WTC11 (cell line): ENCODE measurements around the gene PLA2G4F.

Source experiments
- CBFB ChIP-seq: sonication (generic); formaldehyde crosslinking; IDR thresholded peaks from 2 replicates; pipeline ENCODE4 v1.8.1; 2022; ENCODE audit warnings: mild to moderate bottlenecking, low read depth, missing genetic modification reagents
- ESRRA ChIP-seq: sonication (generic); formaldehyde crosslinking; IDR thresholded peaks from 2 replicates; pipeline ENCODE4 v1.8.1; 2022; ENCODE audit warnings: mild to moderate bottlenecking, missing genetic modification reagents, borderline replicate concordance
- IRF2 ChIP-seq: sonication (generic); formaldehyde crosslinking; IDR thresholded peaks from 2 replicates; pipeline ENCODE4 v1.8.0; 2022; ENCODE audit warnings: low read depth, missing genetic modification reagents, borderline replicate concordance
- JUN ChIP-seq: sonication (generic); formaldehyde crosslinking; IDR thresholded peaks from 2 replicates; pipeline ENCODE4 v1.8.0; 2023; ENCODE audit warnings: mild to moderate bottlenecking, missing genetic modification reagents
- MXD4 ChIP-seq: fragments of 250-450 bp; sonication (Bioruptor Pico); IDR thresholded peaks from 2 replicates; pipeline ENCODE4 v1.8.0; 2021; ENCODE audit warnings: mild to moderate bottlenecking, moderate library complexity, borderline replicate concordance
- SMAD3 ChIP-seq: sonication (generic); formaldehyde crosslinking; IDR thresholded peaks from 2 replicates; pipeline ENCODE4 v1.8.0; 2022; ENCODE audit warnings: missing genetic modification reagents, mild to moderate bottlenecking, borderline replicate concordance
- TF ChIP-seq, protein P1 (sequence below): fragments of 200-600 bp; IDR thresholded peaks from 2 replicates; pipeline ENCODE4 v1.8.0; 2022; ENCODE audit warnings: antibody characterized with exemption
- TF ChIP-seq, protein P2 (sequence below): sonication (generic); formaldehyde crosslinking; IDR thresholded peaks from 2 replicates; pipeline ENCODE4 v1.8.1; 2022; ENCODE audit warnings: low read depth, mild to moderate bottlenecking, moderate library complexity, missing genetic modification reagents, borderline replicate concordance
- TF ChIP-seq, protein P3 (sequence below): sonication (generic); formaldehyde crosslinking; IDR thresholded peaks from 2 replicates; pipeline ENCODE4 v1.8.1; 2023; ENCODE audit warnings: mild to moderate bottlenecking, missing genetic modification reagents, moderate library complexity
- TF ChIP-seq, protein P4 (sequence below): sonication (generic); formaldehyde crosslinking; IDR thresholded peaks from 2 replicates; pipeline ENCODE4 v1.8.0; 2022; ENCODE audit warnings: mild to moderate bottlenecking, missing genetic modification reagents
- TF ChIP-seq, protein P5 (sequence below): sonication (generic); formaldehyde crosslinking; IDR thresholded peaks from 2 replicates; pipeline ENCODE4 v1.8.0; 2022; ENCODE audit warnings: mild to moderate bottlenecking, missing genetic modification reagents
- TF ChIP-seq, protein P6 (sequence below): sonication (generic); formaldehyde crosslinking; IDR thresholded peaks from 2 replicates; pipeline ENCODE4 v1.8.1; 2022; ENCODE audit warnings: low read depth, missing genetic modification reagents, borderline replicate concordance

DNA sequence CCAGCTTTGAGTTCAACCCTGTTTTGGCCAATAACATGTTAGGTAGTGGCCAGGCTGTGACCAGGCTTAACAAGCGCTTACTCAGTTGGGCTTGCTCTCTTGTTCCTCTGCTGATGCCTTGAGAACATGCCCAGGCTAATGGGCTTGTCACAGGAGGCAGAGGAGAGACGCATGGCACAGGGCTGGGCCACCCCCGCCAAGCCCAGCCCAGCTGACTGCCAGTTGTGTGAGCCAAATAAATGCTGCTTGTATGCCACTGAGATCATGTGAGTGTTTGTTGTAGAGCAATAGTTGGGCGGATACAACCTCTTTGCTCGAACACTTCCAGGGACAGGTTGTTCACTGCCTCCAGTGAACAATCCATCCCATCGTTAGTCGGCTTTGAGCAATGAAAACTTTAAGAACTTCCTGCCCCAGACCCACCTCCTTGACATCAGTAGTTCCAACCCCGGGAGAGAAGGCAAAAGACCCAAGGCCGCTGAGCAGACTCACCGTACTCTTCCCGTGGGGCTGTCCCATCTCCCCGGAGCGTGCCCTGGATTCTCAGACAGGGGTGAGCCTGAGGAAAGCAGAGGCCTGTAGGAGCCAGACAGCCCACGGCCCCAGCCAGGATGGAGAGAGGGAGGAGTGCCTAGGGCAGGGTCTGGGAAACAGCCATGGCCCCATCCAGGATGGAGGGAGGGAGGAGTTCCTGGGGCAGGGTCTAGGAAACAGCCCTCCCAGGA, 4.1 kb downstream of the PLA2G4F start:
- TF ChIP-seq, protein P1, sequence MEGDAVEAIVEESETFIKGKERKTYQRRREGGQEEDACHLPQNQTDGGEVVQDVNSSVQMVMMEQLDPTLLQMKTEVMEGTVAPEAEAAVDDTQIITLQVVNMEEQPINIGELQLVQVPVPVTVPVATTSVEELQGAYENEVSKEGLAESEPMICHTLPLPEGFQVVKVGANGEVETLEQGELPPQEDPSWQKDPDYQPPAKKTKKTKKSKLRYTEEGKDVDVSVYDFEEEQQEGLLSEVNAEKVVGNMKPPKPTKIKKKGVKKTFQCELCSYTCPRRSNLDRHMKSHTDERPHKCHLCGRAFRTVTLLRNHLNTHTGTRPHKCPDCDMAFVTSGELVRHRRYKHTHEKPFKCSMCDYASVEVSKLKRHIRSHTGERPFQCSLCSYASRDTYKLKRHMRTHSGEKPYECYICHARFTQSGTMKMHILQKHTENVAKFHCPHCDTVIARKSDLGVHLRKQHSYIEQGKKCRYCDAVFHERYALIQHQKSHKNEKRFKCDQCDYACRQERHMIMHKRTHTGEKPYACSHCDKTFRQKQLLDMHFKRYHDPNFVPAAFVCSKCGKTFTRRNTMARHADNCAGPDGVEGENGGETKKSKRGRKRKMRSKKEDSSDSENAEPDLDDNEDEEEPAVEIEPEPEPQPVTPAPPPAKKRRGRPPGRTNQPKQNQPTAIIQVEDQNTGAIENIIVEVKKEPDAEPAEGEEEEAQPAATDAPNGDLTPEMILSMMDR, result no peak
- TF ChIP-seq SMAD3 (CRISPR knock-in tag) (no peak), IRF2 (CRISPR knock-in tag) (no peak), CBFB (CRISPR knock-in tag) (no peak), MXD4 (CRISPR knock-in tag) (no peak), ESRRA (CRISPR knock-in tag) (no peak), JUN (CRISPR knock-in tag) (no peak)
- TF ChIP-seq, protein P2, sequence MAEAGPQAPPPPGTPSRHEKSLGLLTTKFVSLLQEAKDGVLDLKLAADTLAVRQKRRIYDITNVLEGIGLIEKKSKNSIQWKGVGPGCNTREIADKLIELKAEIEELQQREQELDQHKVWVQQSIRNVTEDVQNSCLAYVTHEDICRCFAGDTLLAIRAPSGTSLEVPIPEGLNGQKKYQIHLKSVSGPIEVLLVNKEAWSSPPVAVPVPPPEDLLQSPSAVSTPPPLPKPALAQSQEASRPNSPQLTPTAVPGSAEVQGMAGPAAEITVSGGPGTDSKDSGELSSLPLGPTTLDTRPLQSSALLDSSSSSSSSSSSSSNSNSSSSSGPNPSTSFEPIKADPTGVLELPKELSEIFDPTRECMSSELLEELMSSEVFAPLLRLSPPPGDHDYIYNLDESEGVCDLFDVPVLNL (CRISPR knock-in tag), result no peak
- TF ChIP-seq, protein P3, sequence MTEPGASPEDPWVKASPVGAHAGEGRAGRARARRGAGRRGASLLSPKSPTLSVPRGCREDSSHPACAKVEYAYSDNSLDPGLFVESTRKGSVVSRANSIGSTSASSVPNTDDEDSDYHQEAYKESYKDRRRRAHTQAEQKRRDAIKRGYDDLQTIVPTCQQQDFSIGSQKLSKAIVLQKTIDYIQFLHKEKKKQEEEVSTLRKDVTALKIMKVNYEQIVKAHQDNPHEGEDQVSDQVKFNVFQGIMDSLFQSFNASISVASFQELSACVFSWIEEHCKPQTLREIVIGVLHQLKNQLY, result no peak
- TF ChIP-seq, protein P4, sequence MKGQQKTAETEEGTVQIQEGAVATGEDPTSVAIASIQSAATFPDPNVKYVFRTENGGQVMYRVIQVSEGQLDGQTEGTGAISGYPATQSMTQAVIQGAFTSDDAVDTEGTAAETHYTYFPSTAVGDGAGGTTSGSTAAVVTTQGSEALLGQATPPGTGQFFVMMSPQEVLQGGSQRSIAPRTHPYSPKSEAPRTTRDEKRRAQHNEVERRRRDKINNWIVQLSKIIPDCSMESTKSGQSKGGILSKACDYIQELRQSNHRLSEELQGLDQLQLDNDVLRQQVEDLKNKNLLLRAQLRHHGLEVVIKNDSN (CRISPR knock-in tag), result no peak
- TF ChIP-seq, protein P5, sequence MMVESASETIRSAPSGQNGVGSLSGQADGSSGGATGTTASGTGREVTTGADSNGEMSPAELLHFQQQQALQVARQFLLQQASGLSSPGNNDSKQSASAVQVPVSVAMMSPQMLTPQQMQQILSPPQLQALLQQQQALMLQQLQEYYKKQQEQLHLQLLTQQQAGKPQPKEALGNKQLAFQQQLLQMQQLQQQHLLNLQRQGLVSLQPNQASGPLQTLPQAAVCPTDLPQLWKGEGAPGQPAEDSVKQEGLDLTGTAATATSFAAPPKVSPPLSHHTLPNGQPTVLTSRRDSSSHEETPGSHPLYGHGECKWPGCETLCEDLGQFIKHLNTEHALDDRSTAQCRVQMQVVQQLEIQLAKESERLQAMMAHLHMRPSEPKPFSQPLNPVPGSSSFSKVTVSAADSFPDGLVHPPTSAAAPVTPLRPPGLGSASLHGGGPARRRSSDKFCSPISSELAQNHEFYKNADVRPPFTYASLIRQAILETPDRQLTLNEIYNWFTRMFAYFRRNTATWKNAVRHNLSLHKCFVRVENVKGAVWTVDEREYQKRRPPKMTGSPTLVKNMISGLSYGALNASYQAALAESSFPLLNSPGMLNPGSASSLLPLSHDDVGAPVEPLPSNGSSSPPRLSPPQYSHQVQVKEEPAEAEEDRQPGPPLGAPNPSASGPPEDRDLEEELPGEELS (CRISPR knock-in tag), result no peak
- TF ChIP-seq, protein P6, sequence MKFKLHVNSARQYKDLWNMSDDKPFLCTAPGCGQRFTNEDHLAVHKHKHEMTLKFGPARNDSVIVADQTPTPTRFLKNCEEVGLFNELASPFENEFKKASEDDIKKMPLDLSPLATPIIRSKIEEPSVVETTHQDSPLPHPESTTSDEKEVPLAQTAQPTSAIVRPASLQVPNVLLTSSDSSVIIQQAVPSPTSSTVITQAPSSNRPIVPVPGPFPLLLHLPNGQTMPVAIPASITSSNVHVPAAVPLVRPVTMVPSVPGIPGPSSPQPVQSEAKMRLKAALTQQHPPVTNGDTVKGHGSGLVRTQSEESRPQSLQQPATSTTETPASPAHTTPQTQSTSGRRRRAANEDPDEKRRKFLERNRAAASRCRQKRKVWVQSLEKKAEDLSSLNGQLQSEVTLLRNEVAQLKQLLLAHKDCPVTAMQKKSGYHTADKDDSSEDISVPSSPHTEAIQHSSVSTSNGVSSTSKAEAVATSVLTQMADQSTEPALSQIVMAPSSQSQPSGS, result no peak
